Measurements from ENCODE around the gene DGKZ. TPM values are rescaled to one million over a fixed set of nuclear protein-coding genes. Genes with fewer than 3 reads are reported as not detected.

The DGKZ gene
- total and polyA plus RNA-seq, 7 donors: 16.6 to 76.7 (median 31.4) TPM

DNA sequence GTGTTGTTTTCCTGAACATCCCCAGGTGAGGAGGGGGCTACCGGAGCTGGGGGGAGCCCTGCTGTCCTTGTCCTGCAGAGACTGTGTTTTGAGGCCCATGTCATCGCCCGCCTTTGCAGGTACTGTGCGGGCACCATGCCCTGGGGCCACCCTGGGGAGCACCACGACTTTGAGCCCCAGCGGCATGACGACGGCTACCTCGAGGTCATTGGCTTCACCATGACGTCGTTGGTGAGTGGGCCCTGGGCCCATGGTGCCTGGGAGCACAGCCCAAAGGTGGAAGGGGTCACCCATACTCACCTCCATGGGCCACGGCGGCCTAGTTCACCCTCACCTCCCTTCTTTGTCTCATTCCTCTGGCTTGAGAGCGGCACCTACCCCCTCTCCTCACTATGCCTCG, 27.6 kb downstream of the DGKZ start:
- peaks cover 0 to 11% (median 7%) of the 10 kb centered on the region in 4 donors for H3K4me1 ChIP-seq
- intact Hi-C loops (cut with DNase I): no loop called here
- DNase-seq: no peak
- WGBS, 2 donors: 92 to 94% methylated on average over 15 of the region's 15 CpGs
- no peak overlapping the region for H3K4me3 ChIP-seq
- no peak overlapping the region for H3K27ac ChIP-seq
- peaks cover 12 to 75% (median 41%) of the 10 kb centered on the region in 4 donors for H3K36me3 ChIP-seq
- TF ChIP-seq POLR2A (IDR thresholded peaks at IDR 0.05) (no peak), CTCF (IDR thresholded peaks at IDR 0.05) (no peak)
- no peaks in the 10 kb centered on the region for H3K9me3 ChIP-seq
- H3K27me3 ChIP-seq: no peaks in the 10 kb centered on the region

GRCh38 chr11:46375392-46376101, 28.3 kb downstream of the DGKZ start:
- intact Hi-C loops (cut with DNase I): no loop called here
- Histone ChIP-seq H3K27me3 (peaks cover 0 to under 1% (median 0%) of the 10 kb centered on the region in 3 donors), H3K4me3 (no peak overlapping the region), H3K4me1 (peaks cover 0 to 17% (median 14%) of the 10 kb centered on the region in 4 donors), H3K9me3 (no peaks in the 10 kb centered on the region), H3K27ac (no peak overlapping the region), H3K36me3 (peaks cover 12 to 67% (median 37%) of the 10 kb centered on the region in 4 donors)
- DNase-seq: no peak
- 96% methylated on average over 38 of the region's 38 CpGs for WGBS, 2 donors
- TF ChIP-seq CTCF (IDR thresholded peaks at IDR 0.05): no peak
- TF ChIP-seq EP300 (IDR thresholded peaks at IDR 0.05): no peak
- TF ChIP-seq POLR2AphosphoS5 (IDR thresholded peaks at IDR 0.05): no peak
- no peak for TF ChIP-seq POLR2A (IDR thresholded peaks at IDR 0.05)

DNA sequence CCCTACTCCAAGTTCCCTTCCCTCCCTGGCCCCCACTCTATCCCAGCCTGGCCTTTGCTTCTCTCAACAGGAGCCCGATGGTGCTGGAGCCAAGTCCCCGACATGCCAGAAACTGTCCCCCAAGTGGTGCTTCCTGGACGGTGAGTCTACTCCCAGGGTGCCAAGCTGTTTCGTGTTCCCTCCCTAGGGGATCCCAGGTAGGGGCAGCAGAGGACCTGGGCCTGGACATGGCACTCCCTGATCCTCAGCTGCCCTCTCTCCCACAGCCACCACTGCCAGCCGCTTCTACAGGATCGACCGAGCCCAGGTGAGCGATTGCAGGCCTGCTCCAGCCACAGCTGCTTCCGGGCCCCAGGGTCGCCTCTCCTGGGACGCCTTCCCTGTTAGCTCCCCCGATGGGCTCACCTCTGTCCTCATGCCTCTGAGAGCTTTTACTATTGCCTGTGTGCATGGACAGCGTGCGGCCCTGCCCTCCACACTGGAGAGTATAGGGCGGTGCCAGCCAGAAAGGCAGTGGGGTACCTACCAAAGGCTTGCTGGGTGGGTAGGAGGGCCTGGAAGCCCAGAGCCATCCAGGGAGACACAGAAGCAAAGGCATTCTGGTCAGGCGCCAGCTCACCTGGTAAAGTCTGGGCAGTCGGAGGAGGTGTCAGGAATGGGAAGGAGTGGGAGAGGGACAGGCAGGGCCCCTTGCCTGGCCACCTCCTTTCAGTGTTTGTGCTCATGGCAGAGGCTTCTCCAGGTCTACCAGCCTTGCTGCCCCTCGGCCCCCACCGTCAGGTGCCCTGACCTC, 29.2 kb downstream of the DGKZ start:
- H3K27ac ChIP-seq: no peak overlapping the region
- no peaks in the 10 kb centered on the region for H3K9me3 ChIP-seq
- peaks cover 0 to 25% (median 19%) of the 10 kb centered on the region in 4 donors for H3K4me1 ChIP-seq
- H3K27me3 ChIP-seq: peaks cover 0 to 8% (median 0%) of the 10 kb centered on the region in 3 donors
- DNase-seq: no peak
- 91 to 93% methylated on average over 19 of the region's 19 CpGs for WGBS, 2 donors
- peaks cover 12 to 58% (median 34%) of the 10 kb centered on the region in 4 donors for H3K36me3 ChIP-seq
- no peak for TF ChIP-seq EP300 (IDR thresholded peaks at IDR 0.05)
- TF ChIP-seq POLR2AphosphoS5 (IDR thresholded peaks at IDR 0.05): no peak
- TF ChIP-seq POLR2A (IDR thresholded peaks at IDR 0.05): no peak
- no peak for TF ChIP-seq CTCF (IDR thresholded peaks at IDR 0.05)
- no peak overlapping the region for H3K4me3 ChIP-seq
- intact Hi-C loops (cut with DNase I): no loop called here

- 95% methylated on average over 11 of the region's 11 CpGs for WGBS, 2 donors
- no peak overlapping the region for H3K4me3 ChIP-seq
- no peak for DNase-seq
- no peaks in the 10 kb centered on the region for H3K9me3 ChIP-seq
- H3K27me3 ChIP-seq: peaks cover 4 to 16% (median 7%) of the 10 kb centered on the region in 3 donors
- no peak for TF ChIP-seq POLR2A (IDR thresholded peaks at IDR 0.05)
- TF ChIP-seq CTCF (IDR thresholded peaks at IDR 0.05): no peak
- TF ChIP-seq POLR2AphosphoS5 (IDR thresholded peaks at IDR 0.05): no peak
- no peak for TF ChIP-seq EP300 (IDR thresholded peaks at IDR 0.05)
- intact Hi-C loops (cut with DNase I): no loop called here
- H3K4me1 ChIP-seq: peaks cover 0 to 33% (median 26%) of the 10 kb centered on the region in 4 donors
- H3K27ac ChIP-seq: no peak overlapping the region
- H3K36me3 ChIP-seq: peaks cover 6 to 50% (median 31%) of the 10 kb centered on the region in 4 donors
Measured at GRCh38 chr11:46377290-46377689, 30.0 kb downstream of the DGKZ start.

Data from sigmoid colon (tissue), 7 donors.